NCI-H2171 treated with DMSO at 0.1 percent for 48 hours (cell line): ENCODE measurements around the gene AHRR.
A peak's percentile ranks its signal among the peaks of the same experiment; 100 is the strongest.
"Not testable (repeated sequence)": the region's sequence is repeated elsewhere in the genome, so short reads cannot be mapped to it uniquely, and the experiment has no call there.

ENCODE experiments used
- DNase-seq: peaks from one replicate; lab custom pipeline; 2025; lab: John Stamatoyannopoulos, UW

Gene AHRR

DNA sequence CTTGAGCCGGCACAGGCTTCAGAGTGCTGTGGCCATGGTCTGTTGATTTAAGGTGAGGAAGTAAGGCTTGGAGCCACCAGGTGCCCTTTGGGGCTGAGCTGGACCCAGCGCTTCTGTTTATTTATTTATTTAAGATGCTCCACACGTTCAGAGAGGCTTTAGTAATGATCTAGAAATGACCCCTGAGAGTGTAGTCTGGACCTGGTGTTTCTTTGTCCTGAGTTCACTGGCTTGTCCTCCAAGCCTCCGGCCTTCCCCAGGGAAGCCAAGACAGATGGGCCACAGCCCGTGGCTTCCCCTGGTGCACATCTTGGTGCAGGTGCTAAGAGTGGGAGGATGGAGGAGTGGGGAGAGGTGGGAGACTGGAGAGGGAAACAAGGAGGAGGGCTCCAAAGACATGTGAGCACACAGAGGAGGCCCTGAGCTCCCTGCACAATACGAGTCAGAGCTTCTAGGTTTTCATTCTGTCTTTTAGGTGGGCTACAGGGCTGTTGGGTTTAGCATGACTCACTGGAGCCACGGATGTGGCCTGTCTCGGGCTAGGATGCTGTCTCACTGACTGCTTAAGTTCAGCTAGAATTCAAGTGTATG lies 56.9 kb downstream of the AHRR start:
- peak; percentile 50 for DNase-seq

- no peak for DNase-seq
Measured at GRCh38 chr5:378976-379742, 57.6 kb downstream of the AHRR start.

DNA sequence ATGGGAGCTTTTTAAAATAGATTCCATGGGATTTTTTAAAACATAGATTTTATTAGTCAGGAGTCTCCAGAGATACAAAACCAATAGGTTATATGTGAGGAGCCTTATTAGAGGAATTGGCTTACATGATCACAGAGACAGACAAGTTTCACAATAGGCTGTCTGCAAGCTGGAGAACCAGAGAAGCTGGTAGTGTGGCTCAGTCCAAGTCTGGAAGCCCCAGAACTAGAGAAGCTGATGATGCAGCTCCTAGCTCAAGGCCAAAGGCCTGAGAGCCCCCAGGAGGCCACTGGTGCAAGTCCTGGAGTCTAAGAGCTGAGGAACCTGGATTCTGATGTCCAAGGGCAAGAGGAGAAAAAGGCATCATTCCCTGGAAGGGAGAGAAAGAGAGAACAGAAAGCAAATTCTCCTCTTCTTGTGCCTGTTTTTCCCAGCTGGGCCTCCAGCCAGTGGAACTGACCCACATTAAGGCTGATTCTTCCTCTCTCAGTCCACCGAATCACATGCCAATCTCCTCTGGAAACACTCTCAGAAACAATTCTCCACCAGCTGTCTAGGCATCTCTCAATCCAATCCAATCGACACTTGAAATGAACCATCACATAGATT lies 59.3 kb downstream of the AHRR start:
- no peak for DNase-seq

GRCh38 chr5:383066-383465 lies 61.6 kb downstream of the AHRR start:
- DNase-seq = peak; percentile 29

GRCh38 chr5:383621-384020 lies 62.1 kb downstream of the AHRR start:
- no peak for DNase-seq

DNA sequence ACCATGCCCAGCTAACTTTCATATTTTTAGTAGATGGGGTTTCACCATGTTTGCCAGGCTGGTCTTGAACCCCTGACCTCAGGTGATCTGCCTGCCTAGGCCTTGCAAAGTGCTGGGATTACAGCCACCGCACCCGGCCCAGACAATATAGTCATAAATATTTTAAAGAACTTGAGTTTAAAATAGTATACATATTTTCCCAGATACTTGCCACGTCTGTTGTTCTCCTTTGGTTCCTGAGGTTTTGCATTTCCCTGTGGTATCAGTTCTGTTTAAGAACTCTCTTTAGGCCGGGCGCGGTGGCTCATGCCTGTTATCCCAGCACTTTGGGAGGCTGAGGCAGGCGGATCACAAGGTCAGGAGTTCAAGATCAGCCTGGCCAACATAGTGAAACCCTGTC lies 63.1 kb downstream of the AHRR start:
- DNase-seq = not testable (repeated sequence)

GRCh38 chr5:385321-385720 lies 63.8 kb downstream of the AHRR start:
- no peak for DNase-seq

GRCh38 chr5:386432-387341 lies 65.2 kb downstream of the AHRR start:
- no peak for DNase-seq

- DNase-seq = no peak
Measured at GRCh38 chr5:387491-388265, 66.2 kb downstream of the AHRR start.

DNA sequence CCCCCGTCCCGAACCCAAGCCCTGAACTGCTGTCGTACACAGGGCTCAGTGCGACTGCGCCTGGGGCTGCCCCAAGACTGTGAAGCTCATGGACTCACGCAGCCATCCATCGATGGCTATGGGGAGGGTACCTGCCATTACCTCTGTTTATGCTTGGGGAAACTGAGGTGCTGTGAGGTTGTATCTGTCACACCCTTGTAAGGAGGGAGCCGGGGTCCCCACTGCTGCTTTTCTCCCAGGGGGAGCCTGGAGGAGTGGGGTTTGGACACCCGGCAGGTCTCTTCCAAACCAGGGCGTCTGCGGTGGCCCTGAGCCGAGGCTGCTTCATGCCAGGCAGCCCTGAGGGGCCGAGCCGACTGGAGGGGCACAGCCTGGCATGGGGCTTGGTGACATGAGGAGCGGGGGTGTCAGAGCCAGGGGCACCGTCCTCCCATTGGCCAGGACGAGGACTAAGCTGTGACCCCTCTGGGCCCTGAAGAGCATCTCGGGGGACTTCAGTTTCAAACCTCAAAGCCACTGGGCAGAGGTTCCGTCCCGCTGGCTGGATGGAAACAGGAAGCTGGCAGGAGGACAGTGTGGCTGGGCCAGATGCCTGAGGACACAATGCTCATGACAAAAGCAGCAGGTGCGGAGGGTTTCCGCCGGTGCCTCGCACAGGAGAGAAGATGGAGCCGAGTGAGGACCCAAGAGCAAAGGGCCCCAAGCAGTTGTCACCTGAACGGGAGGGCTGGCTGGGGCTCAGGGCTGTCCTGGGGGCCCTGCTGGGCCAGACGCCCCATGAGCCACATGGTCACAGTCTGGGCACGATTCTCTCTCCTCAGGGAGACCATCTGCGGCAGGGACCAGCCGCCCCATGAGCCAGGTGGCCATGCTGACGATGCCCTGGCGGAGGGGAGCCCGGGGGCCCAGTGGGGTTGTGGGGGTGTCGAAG lies 67.0 kb downstream of the AHRR start:
- DNase-seq = no peak

DNA sequence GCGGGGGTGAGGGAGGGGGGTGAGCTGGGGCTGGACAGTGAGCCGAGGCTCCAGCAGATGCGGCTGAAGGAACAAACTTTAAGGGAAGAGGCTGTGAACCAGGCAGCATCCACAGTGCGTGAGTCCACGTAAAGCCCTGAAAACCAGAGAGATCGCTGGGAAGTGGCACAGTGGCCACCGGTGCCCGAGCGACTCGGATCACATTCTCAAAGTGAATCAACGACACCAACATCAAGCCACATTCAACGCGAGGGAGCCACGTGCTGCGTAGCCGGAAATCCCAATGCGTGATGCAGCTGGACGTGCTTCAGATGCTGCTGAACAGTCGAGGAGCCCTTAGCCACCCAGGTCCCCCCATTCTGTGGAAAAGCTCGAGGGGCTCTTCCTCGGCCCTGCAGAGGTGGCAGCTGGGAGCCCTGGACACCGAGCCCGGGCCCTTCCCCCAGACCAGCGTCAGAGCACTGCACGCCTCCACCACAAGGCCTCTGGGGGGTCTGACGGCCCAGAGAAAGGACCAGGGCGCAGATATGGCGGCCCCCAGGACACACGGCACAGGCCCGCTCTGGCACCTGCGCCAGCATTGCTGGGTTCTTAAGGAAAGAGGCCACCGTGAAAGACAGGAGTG lies 67.8 kb downstream of the AHRR start:
- no peak for DNase-seq

GRCh38 chr5:389891-390622 lies 68.5 kb downstream of the AHRR start:
- DNase-seq = no peak

DNA sequence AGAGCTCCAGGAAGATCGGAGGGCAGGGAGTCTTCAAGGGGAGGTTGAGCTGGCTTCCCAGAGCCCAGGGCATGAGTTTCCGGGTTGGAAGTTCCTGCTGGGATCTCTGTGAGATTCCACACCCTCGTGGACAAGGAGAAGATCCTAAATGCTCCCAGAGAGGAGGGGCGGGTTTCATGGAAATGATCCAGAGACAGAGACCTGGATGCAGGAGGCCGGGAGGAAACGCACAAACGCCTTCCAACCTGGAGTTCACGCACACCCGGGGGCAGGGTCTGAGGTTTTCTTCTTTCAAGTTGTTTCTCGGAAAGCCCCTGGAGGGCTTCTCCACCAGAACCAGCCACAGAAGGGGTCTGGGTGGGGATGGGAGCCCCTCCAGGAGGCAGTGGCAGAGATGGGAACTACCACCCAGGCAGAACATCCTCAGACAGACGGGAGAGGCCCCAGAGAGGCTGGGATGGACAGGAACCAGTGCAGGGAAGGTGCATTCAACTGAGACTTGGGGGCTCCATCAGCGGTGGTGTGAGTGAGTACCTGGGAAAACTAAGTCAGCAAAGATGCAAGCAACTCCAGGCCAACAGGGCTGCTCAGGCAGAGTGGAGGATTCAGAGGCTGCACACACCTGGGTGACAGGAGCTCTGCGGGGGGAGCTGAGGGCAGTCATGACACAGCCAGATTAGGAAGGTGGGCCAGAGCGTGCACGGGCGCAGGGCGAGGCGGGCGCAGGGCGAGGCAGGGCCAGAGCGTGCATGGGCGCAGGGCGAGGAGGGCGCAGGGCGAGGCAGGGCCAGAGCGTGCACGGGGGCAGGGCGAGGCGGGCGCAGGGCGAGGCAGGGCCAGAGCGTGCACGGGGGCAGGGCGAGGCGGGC lies 69.3 kb downstream of the AHRR start:
- no peak for DNase-seq

DNA sequence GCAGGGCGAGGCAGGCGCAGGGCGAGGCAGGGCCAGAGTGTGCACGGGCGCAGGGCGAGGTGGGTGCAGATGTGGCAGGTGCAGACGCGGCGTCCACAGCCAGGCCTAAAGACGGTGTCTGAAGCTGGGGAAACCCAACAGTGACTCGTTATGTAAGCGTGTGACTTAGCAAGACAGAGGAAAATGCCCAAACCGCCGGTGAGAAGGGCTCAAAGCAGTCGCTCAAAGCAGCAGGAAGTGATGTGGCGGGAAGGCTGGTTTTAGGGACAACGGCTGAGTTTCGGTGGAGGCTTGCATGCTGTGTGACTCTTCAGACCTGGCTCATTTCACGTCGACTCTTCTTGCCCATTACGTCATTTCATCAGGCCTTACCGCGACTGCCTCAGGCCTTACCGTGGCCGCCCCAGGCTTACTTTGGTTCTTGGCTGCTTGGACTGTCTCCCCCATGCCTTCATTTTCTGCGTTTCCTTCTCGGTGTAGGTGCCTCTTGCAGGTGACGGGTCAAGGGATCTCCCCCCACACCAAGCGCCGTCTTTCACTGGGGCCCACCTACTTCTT lies 71.0 kb downstream of the AHRR start:
- DNase-seq = no peak

DNA sequence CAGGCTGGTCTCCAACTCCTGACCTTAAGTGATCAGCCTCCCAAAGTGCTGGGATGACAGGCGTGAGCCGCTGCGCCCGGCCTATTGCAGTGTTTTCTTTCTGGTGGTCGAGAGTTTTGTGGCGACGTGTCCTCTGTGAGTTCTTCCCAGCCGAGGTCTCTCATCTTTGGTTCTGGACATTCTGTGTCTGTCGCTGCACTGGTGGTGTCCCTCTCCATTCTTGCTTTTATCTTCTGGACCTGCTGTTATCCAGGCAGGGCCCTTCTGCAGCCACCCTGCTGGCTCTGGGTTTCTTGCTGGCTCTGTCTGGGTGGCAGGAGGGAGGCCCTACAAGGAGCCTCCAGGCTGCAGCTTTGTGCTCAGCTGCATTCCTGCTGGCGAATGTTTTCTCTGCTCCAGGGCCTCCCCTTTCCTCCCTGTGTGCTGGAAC lies 72.3 kb downstream of the AHRR start:
- DNase-seq = no peak

DNA sequence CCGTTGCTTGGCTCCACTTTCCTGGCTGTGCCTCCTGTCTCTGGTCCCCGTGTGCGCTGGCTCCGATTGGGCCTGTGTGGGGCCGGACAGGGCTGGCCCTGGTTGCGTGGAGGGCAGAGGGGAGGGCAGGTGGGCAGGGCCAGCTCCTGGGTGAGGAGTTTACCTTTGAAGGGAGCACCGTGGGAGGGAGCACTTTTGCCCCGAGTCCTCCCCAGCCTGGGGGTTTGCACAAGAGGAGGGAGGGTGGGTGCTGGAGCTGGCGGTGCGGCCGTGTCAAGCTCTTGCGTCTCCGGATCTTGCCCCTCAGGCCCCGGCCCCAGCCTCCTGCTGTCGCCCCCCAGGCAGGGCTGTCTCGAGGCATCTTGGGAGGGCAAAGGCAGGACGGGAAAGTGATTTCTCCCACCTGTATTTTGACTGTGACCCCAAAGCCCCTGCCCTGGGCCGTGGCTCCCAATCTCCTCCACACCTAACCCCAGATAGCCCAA lies 73.2 kb downstream of the AHRR start:
- DNase-seq = no peak

DNA sequence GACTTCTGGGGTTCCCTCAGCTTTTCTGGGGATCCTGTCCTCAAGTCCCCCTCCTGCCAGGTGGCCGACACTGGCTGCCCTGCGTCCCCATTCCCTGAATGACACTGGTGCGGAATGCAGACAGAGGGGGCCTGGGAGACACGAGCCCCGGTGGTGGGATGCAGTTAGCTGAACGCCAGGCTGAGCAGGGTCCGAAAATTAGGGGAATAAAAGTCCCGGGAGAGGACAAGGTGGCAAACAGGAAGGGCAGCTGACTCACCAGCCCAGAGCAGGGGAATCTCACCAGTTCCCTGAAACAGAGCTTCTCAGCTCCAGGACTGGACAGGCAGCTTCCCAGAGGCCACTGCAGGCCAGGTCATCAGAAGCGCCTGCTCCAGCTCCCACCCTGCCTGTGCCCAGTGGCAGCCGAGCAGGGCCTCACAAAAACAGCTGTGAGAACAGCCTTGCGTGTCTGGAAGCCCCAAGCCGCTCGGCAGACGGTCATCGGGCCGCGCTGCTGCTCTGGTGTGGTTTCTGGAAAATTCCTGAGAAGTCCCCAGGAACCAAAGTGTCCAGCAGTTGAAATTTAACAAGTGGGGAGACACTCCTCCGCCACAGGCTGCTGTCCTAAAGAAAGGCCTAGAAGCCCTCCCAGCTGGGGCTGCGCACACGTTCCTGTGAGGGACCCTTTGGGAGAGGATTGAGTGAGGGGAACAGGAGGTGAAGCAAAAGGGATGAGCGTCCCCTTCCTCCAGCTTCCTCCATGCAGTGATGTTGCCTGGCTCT lies 73.8 kb downstream of the AHRR start:
- DNase-seq = no peak
